Loucy (cell line): ENCODE results near the gene SPTBN2.
A peak's percentile ranks its signal among the peaks of the same experiment; 100 is the strongest.

Experiments used
- H2AFZ ChIP-seq: fragments of 200-600 bp; sonication (generic); 2 replicates; pipeline ENCODE4 v1.6.0; 2016; ENCODE audit warnings: antibody characterized with exemption, mild to moderate bottlenecking, low read length, moderate library complexity
- H3F3A ChIP-seq: fragments of 200-600 bp; 2 replicates; pipeline ENCODE4 v1.6.0; 2016; ENCODE audit warnings: antibody characterized with exemption, low read depth, mild to moderate bottlenecking
- H3K27me3 ChIP-seq: fragments of 200-600 bp; sonication (generic); 2 replicates; pipeline ENCODE4 v1.6.1; 2014; ENCODE audit warnings: low read length, mild to moderate bottlenecking; ENCODE audit not compliant: insufficient read depth, poor library complexity, severe bottlenecking
- H3K36me3 ChIP-seq: fragments of 200-600 bp; sonication (generic); 2 replicates; pipeline ENCODE4 v1.6.1; 2016; ENCODE audit warnings: low read length; ENCODE audit not compliant: insufficient read depth
- H3K4me1 ChIP-seq: fragments of 200-600 bp; sonication (generic); 2 replicates; pipeline ENCODE4 v1.5.1; 2014; ENCODE audit warnings: low read length, mild to moderate bottlenecking; ENCODE audit not compliant: insufficient read depth, poor library complexity, severe bottlenecking
- H3K4me2 ChIP-seq: fragments of 200-600 bp; sonication (generic); 2 replicates; pipeline ENCODE4 v1.6.0; 2014; ENCODE audit warnings: antibody characterized with exemption, low read length, low read depth, mild to moderate bottlenecking; ENCODE audit not compliant: poor library complexity, severe bottlenecking
- H3K4me3 ChIP-seq: fragments of 200-600 bp; sonication (generic); 2 replicates; pipeline ENCODE4 v1.5.1; 2014; ENCODE audit warnings: low read length, mild to moderate bottlenecking, mixed read lengths; ENCODE audit not compliant: poor library complexity, severe bottlenecking
- H3K79me2 ChIP-seq: fragments of 200-600 bp; sonication (generic); 2 replicates; pipeline ENCODE4 v1.6.1; 2014; ENCODE audit warnings: low read length; ENCODE audit not compliant: insufficient read depth
- H3K9ac ChIP-seq: fragments of 200-600 bp; sonication (generic); 2 replicates; pipeline ENCODE4 v1.6.0; 2014; ENCODE audit warnings: mild to moderate bottlenecking, low read depth, low read length, moderate library complexity; ENCODE audit not compliant: poor library complexity, severe bottlenecking
- H3K9me2 ChIP-seq: fragments of 200-600 bp; sonication (generic); replicated peaks from 2 replicates; pipeline ENCODE4 v1.6.1; 2016; ENCODE audit warnings: low read depth, low read length, mixed read lengths
- H3K9me3 ChIP-seq: fragments of 200-600 bp; sonication (generic); 2 replicates; pipeline ENCODE4 v1.6.1; 2014; ENCODE audit warnings: mild to moderate bottlenecking, antibody characterized with exemption, low read length, low read depth; ENCODE audit not compliant: insufficient read depth
- H4K20me1 ChIP-seq: fragments of 200-600 bp; sonication (generic); 2 replicates; pipeline ENCODE4 v1.6.0; 2014; ENCODE audit warnings: antibody characterized with exemption, low read length, mild to moderate bottlenecking; ENCODE audit not compliant: insufficient read depth, poor library complexity, severe bottlenecking
- EZH2phosphoT487 ChIP-seq: fragments of 200-600 bp; IDR thresholded peaks from 2 replicates; pipeline ENCODE4 v1.6.1; 2018; ENCODE audit warnings: antibody characterized with exemption, mild to moderate bottlenecking, moderate library complexity, borderline replicate concordance
- TF ChIP-seq, protein P1 (sequence below): fragments of 200-600 bp; sonication (generic); conservative IDR thresholded peaks from 2 replicates; pipeline ENCODE4 v1.5.1; 2014; ENCODE audit warnings: mild to moderate bottlenecking, antibody characterized with exemption, low read length

SPTBN2 gene

DNA sequence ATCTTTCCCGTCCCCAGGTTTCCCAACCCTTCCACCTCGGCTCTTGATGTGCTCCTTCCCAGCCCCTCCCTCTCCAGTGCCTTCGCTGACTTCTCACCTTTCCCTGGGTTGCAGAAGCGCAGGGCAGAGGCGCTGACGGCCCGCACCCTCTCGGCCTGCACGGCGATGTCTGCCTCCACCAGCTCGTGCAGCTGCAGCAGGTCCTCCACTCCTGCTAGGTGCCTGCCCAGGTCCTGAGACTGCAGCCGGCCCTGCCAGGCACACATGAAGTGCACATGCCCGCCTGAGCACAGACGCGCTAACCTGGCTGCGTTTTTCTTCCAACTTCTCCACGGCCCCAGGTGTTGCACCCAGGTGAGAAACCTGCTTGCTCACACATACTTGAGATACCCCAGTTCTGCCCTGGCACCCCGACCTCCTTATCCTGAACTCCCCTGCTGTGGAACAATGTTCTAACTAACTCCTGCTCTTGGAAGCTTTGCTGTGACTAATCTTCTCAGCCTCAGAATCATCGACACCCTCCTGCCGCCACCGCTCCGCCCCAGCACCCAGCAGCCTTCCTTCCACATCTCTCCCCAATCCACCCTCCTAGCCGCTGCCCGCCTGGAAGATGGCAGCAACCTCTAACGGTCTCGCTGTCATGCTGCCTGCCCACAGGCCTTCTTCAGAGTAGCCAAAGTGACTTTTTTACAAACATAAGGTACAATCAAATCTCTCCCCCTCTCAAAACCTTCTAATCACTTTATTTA lies 23.3 kb downstream of the SPTBN2 start:
- Histone ChIP-seq H3K9ac (no peak overlapping the region), H4K20me1 (no peaks in the 10 kb centered on the region), H3K4me1 (peaks cover 26% of the 10 kb centered on the region), H3K79me2 (no peaks in the 10 kb centered on the region), H3K36me3 (no peaks in the 10 kb centered on the region; the same call in 1 of the 2 replicates), H3F3A (no peaks in the 10 kb centered on the region; the same call in 1 of the 2 replicates), H3K9me2 (no peaks in the 10 kb centered on the region), H2AFZ (no peak overlapping the region), H3K9me3 (no peaks in the 10 kb centered on the region), H3K4me2 (no peak overlapping the region), H3K4me3 (no peak overlapping the region), H3K27me3 (no peaks in the 10 kb centered on the region)
- TF ChIP-seq, protein P1, sequence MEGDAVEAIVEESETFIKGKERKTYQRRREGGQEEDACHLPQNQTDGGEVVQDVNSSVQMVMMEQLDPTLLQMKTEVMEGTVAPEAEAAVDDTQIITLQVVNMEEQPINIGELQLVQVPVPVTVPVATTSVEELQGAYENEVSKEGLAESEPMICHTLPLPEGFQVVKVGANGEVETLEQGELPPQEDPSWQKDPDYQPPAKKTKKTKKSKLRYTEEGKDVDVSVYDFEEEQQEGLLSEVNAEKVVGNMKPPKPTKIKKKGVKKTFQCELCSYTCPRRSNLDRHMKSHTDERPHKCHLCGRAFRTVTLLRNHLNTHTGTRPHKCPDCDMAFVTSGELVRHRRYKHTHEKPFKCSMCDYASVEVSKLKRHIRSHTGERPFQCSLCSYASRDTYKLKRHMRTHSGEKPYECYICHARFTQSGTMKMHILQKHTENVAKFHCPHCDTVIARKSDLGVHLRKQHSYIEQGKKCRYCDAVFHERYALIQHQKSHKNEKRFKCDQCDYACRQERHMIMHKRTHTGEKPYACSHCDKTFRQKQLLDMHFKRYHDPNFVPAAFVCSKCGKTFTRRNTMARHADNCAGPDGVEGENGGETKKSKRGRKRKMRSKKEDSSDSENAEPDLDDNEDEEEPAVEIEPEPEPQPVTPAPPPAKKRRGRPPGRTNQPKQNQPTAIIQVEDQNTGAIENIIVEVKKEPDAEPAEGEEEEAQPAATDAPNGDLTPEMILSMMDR: no peak
- no peak for TF ChIP-seq EZH2phosphoT487

DNA sequence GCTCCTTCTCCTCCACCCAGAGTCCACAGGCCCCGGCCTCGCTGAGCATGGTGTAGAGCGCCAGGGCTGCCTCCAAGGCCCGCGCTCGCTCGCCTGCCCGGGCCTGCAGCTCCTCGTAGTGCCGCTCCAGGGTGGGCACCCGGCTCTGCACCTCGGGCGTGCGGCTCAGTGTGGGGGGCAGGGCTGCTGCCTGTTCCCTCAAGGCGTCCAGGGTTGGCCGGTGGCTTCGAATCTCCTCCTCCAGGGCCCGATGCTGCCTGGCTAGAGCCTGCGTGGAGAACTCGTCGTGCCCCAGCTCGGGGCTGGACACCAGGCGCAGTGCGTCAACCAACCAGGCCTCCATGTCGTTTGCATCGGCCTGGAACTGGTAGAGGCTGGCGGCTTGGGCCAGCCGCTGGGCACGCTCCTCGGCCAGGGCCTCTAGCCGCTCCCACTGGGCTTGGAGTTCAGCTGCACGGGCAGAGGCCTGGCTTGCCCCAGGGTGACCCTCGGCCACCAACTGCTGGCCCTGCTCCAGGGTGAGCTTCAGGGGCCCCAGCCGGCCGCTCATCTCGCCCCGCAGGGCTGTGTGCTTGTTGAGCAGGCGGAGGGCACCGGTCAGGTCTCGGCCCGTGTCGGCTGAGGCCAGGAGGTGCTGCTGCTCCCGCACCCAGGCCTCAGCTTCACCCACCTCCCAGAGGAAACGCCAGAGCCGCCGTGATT lies 24.2 kb downstream of the SPTBN2 start:
- Histone ChIP-seq H3K4me1 (peaks cover 31% of the 10 kb centered on the region), H3K79me2 (no peaks in the 10 kb centered on the region), H3K27me3 (no peaks in the 10 kb centered on the region), H3K4me3 (no peak overlapping the region), H3K9me3 (no peaks in the 10 kb centered on the region), H3K9me2 (no peaks in the 10 kb centered on the region), H2AFZ (no peak overlapping the region), H3K9ac (peak overlapping the region; percentile 13), H4K20me1 (no peaks in the 10 kb centered on the region), H3F3A (no peaks in the 10 kb centered on the region; the same call in 1 of the 2 replicates), H3K4me2 (no peak overlapping the region), H3K36me3 (no peaks in the 10 kb centered on the region; the same call in 1 of the 2 replicates)
- TF ChIP-seq EZH2phosphoT487: no peak
- TF ChIP-seq, protein P1: no peak

- TF ChIP-seq, protein P1: no peak
- no peak for TF ChIP-seq EZH2phosphoT487
- peak overlapping the region; percentile 33; the same call in 1 of the 2 replicates for H2AFZ ChIP-seq
- peak overlapping the region; percentile 67 for H3K4me2 ChIP-seq
- H3F3A ChIP-seq: no peaks in the 10 kb centered on the region; the same call in 1 of the 2 replicates
- H3K4me3 ChIP-seq: peak overlapping the region; percentile 54
- no peaks in the 10 kb centered on the region for H4K20me1 ChIP-seq
- no peaks in the 10 kb centered on the region for H3K27me3 ChIP-seq
- peak overlapping the region; percentile 59 for H3K9ac ChIP-seq
- no peaks in the 10 kb centered on the region for H3K9me2 ChIP-seq
- H3K79me2 ChIP-seq: no peaks in the 10 kb centered on the region
- peaks cover 41% of the 10 kb centered on the region for H3K4me1 ChIP-seq
- H3K9me3 ChIP-seq: no peaks in the 10 kb centered on the region
- peaks cover 2% of the 10 kb centered on the region; the same call in 1 of the 2 replicates for H3K36me3 ChIP-seq
These were observed 27.4 kb downstream of the SPTBN2 start for GRCh38 chr11:66701432-66702240.
